GM19240 (cell line): Measurements from ENCODE around the gene ZNF518B.

Experiments used
- DNase-seq: peaks from one replicate; pipeline ENCODE4 v3.0.0; 2011; ENCODE audit warnings: low spot score; ENCODE audit not compliant: insufficient read length

ZNF518B gene

GRCh38 chr4:10457255-10457801, at the start of gene ZNF518B:
Gene ZNF518B, minus strand, starts transcription at chr4:10457426. Its CDS starts 11,098 bp downstream, at chr4:10446328.
- DNase-seq: peak; percentile 61

GRCh38 chr4:10506077-10506476, 48.9 kb upstream of the ZNF518B start:
- no peak for DNase-seq

- no peak for DNase-seq
Measured at GRCh38 chr4:10504570-10505179, 47.4 kb upstream of the ZNF518B start.

GRCh38 chr4:10502717-10503116, 45.5 kb upstream of the ZNF518B start:
- no peak for DNase-seq

- no peak for DNase-seq
Measured at GRCh38 chr4:10500776-10501175, 43.5 kb upstream of the ZNF518B start.

GRCh38 chr4:10496200-10496599, 39.0 kb upstream of the ZNF518B start:
- DNase-seq: no peak

GRCh38 chr4:10495651-10496050, 38.4 kb upstream of the ZNF518B start:
- DNase-seq: no peak

GRCh38 chr4:10492464-10492863, 35.2 kb upstream of the ZNF518B start:
- no peak for DNase-seq

- DNase-seq: no peak
Measured at GRCh38 chr4:10491401-10491800, 34.2 kb upstream of the ZNF518B start.

- DNase-seq: no peak
Measured at GRCh38 chr4:10490996-10491395, 33.8 kb upstream of the ZNF518B start.

GRCh38 chr4:10482913-10483312, 25.7 kb upstream of the ZNF518B start:
- no peak for DNase-seq

GRCh38 chr4:10480616-10481015, 23.4 kb upstream of the ZNF518B start:
- DNase-seq: no peak

- no peak for DNase-seq
Measured at GRCh38 chr4:10478621-10479020, 21.4 kb upstream of the ZNF518B start.

- DNase-seq: no peak
Measured at GRCh38 chr4:10470505-10470904, 13.3 kb upstream of the ZNF518B start.

- no peak for DNase-seq
Measured at GRCh38 chr4:10466161-10466560, 8.9 kb upstream of the ZNF518B start.

GRCh38 chr4:10462876-10463275, 5.7 kb upstream of the ZNF518B start:
- DNase-seq: no peak

GRCh38 chr4:10461850-10462400, 4.7 kb upstream of the ZNF518B start:
- no peak for DNase-seq

GRCh38 chr4:10461091-10461849, 4.0 kb upstream of the ZNF518B start:
- DNase-seq: peak; percentile 73

- no peak for DNase-seq
Measured at GRCh38 chr4:10460313-10461047, 3.3 kb upstream of the ZNF518B start.

- DNase-seq: no peak
Measured at GRCh38 chr4:10459305-10459704, 2.1 kb upstream of the ZNF518B start.

- DNase-seq: no peak
Measured at GRCh38 chr4:10458177-10458576, 951 bp upstream of the ZNF518B start.
